GM12873 (cell line): ENCODE data around the gene CDC42EP3.

Experiments
- TF ChIP-seq, protein P1 (sequence below): IDR thresholded peaks from 2 replicates; pipeline ENCODE4 v1.5.1; 2012; ENCODE audit warnings: low read depth, mild to moderate bottlenecking, moderate library complexity, low read length, control low read depth; ENCODE audit not compliant: insufficient read depth; ENCODE audit errors: missing control alignments

Gene CDC42EP3

DNA sequence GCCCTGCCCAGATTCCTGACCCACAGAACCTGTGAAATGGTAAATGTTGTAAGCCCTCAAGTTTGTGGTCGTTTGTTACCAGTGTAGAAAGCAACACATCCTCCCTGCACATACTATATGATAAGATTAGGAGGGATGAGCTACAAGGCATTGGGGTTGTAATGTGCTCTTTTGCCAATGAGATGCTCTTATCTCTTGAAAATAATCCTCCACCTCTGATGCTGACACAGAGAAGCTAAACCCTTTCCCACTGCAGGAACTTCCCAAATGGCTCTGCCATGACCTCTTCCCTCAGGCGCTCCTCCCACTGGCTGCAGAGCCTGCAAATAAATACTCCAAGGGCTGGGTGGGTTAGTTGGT is 23.5 kb downstream of the CDC42EP3 start:
- TF ChIP-seq, protein P1, sequence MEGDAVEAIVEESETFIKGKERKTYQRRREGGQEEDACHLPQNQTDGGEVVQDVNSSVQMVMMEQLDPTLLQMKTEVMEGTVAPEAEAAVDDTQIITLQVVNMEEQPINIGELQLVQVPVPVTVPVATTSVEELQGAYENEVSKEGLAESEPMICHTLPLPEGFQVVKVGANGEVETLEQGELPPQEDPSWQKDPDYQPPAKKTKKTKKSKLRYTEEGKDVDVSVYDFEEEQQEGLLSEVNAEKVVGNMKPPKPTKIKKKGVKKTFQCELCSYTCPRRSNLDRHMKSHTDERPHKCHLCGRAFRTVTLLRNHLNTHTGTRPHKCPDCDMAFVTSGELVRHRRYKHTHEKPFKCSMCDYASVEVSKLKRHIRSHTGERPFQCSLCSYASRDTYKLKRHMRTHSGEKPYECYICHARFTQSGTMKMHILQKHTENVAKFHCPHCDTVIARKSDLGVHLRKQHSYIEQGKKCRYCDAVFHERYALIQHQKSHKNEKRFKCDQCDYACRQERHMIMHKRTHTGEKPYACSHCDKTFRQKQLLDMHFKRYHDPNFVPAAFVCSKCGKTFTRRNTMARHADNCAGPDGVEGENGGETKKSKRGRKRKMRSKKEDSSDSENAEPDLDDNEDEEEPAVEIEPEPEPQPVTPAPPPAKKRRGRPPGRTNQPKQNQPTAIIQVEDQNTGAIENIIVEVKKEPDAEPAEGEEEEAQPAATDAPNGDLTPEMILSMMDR = no peak

DNA sequence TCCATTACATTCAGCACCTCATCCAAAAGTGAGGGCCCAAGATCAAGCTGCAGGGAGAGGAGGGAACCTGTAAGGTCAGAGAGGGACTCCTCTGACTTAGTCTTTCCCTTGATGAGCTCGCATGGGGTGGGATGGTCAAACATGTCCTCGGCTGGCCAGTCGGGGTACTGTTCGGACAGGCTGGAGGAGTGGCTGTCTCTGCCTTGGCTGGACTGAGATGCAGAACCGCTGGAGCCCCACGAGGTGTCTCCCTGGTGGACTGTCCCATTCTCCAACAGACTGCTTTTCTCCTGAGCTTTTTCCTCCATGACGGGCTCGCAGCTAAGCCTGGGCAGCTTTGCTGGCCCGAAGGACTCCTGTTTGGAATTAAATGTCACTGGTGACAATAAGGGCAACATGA is 25.6 kb downstream of the CDC42EP3 start:
- TF ChIP-seq, protein P1 = no peak

DNA sequence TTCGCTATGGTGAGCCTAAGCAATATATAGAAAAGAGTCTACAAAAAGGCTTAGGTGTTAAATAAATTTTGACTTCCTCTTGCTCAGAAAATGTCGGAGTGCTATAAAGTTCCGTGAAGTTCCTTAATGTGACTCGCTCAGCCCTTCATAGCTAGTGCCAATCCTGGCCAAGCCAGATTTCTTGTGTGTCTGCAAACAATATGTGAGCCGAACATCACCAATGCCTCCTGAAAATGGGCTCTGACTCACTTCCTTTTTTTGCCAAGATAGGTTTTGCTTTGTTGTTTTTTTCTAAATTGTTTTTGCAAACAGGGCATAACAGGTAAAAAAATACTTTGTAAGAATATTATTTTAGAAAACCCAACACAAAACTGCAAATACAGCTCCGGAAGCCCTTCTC is 26.1 kb downstream of the CDC42EP3 start:
- TF ChIP-seq, protein P1 = no peak

DNA sequence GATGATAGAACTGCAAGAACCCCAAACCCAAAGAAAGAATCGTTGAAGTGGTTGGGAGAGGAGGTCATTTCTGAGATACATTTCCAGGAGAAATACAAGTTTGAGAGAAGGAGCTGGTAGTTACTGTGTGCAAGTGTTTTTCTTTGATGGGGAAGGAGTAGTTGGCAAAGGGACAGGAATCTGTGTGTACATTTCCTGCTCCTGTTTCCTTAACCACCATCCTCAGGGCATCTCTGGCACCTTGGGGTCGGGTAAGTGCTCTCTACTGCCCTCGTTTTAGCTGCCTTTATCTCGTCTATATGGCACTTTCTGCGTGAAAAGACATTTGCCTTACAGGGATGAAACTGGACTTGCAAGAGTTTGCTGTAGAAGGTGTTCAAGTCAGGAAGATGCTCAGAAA is 27.3 kb downstream of the CDC42EP3 start:
- TF ChIP-seq, protein P1 = no peak

DNA sequence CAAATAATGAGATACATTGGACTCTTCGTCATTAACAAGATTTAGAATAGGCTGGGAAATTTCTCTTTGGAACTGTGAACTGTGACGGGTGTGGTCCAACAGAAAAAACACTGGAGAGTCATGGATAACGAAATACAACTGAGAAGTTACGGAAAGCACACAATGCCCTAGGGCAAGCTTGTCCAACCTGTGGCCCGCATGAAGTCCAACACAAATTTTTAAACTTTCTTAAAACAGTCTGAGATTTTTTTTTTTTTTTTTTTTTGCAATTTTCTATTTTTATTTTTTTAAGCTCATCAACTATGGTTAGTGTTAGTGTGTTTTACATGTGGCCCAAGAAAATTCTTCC is 27.7 kb downstream of the CDC42EP3 start:
- TF ChIP-seq, protein P1 = no peak

DNA sequence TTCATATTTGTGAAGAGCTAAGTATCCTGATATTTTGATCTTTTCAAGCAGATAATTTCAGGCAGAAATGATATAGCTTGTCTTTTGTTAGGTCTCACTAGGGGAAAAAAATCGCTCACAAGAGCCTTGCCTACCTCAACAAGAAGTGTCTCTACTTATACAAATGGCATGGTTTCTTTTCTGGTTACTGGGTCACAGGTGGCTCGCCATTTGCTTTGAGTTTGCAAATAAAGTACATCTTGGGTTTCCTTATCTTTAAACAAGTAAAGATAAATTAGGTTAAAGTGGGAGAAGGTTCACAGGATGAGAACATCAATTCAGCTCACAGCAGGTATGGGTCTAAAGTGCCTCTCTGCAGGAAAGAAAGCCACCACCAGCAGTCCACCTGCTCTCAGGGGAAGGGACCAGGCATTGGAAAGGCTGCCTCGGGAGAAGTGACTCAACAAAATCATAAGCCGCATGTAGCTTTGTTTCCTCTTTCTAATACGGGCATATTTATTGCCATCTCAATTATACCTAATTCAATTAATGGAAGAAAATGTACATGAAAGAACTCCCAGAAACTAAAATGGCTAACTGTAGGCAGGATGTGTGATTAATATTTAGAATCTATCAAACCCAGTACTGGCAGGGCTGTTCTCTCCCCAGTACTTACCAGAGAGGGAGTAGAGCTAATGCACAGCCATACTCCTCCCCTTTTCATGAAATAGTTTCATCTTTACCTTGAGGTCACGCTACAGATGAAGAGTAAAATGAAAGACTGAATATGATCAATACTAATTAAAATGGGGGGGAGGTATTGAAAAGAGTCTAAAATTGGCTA is 28.3 kb downstream of the CDC42EP3 start:
- TF ChIP-seq, protein P1 = no peak

DNA sequence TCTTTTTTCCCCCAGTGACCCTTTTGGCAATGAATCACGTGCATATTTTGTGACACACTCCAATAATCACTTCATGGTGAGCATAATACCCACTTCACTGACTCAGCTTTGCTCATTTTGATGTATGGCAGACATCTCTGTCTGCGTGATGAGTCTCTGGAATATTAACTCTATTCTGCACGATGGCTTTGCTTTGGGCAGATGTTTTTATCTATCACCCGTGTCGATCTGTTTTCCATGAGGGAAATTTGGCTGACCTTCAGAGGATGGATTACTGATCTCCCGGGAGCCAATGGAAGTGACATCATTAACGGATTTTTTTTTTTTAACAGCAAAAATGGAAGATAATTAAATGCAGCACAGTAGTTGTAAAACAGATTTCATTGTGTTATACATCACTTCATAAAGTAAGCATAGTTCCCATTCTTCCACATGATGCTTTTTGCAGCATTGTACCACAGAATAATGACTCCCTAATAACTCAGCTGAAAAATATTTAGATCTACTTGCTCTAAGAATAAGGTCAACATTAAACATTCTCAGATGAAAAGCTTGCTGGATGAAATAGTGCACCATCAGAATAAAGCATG is 29.8 kb downstream of the CDC42EP3 start:
- TF ChIP-seq, protein P1 = no peak
